ENCODE results near the gene UNC119B.
A peak's percentile ranks its signal among the peaks of the same experiment; 100 is the strongest.

The UNC119B gene

DNA sequence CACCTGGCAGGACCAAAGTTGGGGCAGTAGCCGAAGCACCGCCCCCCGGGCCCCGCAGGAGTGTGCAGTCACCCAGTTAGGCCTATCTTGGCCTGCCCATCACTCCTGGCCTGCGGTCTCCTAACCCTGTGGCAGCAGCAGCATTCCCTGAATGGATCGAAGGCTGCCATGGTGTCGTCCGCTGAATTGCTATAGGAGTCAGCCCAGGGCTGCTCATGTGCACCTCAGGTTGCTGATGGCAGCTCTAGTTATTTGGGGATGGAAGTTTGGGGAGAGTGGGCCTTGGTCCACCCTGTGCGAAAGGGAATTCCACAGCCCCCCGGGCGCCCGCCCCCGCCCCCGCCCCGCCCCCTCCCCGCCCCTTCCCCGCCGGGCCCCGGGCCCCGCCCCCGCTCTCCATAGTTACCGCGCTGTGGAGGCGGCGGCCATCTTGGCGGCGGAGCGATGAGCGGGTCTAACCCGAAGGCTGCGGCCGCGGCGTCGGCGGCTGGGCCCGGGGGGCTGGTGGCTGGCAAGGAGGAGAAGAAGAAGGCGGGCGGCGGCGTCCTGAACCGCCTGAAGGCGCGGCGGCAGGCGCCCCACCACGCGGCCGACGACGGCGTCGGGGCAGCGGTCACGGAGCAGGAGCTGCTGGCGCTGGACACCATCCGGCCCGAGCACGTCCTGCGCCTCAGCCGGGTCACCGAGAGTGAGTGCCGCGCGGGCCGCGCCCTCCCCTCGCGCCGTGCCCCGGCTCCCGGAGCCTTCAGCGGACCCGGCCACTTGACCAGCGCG is at the start of gene UNC119B:
TSS of gene UNC119B (plus strand) at position 428 of the 774 bp plus-strand sequence. CDS start at position 445, 17 bp downstream.
- H3K4me1 Mint-ChIP-seq: peaks cover 46% of the 10 kb centered on the region
- TF ChIP-seq, protein P1, sequence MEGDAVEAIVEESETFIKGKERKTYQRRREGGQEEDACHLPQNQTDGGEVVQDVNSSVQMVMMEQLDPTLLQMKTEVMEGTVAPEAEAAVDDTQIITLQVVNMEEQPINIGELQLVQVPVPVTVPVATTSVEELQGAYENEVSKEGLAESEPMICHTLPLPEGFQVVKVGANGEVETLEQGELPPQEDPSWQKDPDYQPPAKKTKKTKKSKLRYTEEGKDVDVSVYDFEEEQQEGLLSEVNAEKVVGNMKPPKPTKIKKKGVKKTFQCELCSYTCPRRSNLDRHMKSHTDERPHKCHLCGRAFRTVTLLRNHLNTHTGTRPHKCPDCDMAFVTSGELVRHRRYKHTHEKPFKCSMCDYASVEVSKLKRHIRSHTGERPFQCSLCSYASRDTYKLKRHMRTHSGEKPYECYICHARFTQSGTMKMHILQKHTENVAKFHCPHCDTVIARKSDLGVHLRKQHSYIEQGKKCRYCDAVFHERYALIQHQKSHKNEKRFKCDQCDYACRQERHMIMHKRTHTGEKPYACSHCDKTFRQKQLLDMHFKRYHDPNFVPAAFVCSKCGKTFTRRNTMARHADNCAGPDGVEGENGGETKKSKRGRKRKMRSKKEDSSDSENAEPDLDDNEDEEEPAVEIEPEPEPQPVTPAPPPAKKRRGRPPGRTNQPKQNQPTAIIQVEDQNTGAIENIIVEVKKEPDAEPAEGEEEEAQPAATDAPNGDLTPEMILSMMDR (IDR thresholded peaks at IDR 0.05): no peak
- no peaks in the 10 kb centered on the region for H3K27me3 Mint-ChIP-seq (ENCODE audit: low read depth, poor library complexity)
- H3K27ac Mint-ChIP-seq: peak within 1 kb of the TSS; percentile 72
- peak; percentile 87 for DNase-seq
- peak within 1 kb of the TSS; percentile 93 for H3K4me3 Mint-ChIP-seq
- peaks cover 20% of the 10 kb centered on the region for H3K36me3 Mint-ChIP-seq (ENCODE audit: low read depth)
- no peaks in the 10 kb centered on the region for H3K9me3 Mint-ChIP-seq

DNA sequence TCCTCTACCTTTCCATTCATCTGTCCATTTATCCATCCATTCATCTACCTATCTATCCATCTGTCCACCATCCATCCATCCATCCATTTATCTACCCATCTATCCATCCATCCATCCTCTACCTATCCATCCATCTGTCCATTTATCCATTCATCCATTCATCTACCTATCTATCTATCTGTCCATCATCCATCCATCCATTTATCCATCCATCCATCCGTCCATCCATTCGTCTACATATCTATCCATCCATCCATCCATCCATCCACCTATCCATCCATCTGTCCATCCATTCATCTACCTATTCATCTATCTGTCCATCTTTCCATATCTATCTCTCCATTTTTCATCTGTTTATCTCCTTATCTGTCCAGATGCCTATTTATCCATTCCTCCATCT is 48.8 kb upstream of the UNC119B start:
- TF ChIP-seq, protein P1 (IDR thresholded peaks at IDR 0.05): no peak
- Mint-ChIP-seq H3K36me3 (ENCODE audit: low read depth) (no peaks in the 10 kb centered on the region), H3K4me3 (no peak overlapping the region), H3K9me3 (no peaks in the 10 kb centered on the region), H3K27ac (no peak overlapping the region), H3K4me1 (peaks cover 3% of the 10 kb centered on the region), H3K27me3 (ENCODE audit: low read depth, poor library complexity) (peaks cover 15% of the 10 kb centered on the region)
- no peak for DNase-seq

DNA sequence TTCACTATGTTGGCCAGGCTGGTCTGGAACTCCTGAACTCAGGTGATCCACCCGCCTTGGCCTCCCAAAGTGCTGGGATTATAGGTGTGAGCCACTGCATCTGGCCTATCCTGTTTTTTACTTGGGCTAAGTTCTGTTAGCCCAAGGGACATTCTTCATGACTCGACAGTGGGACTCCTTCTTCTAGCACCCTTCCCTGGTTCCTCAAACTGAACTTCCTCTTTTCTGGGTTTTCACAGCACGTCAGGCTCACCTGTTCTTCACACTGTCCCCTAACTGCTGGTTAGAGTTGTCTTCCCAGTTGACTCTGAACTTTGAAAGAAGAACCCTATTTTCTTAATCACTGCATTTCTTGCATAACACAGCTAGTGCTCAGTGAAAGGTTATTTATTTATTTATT is 47.4 kb upstream of the UNC119B start:
- no peak for DNase-seq
- Mint-ChIP-seq H3K27ac (no peak overlapping the region), H3K4me1 (peaks cover 5% of the 10 kb centered on the region), H3K27me3 (ENCODE audit: low read depth, poor library complexity) (peaks cover 15% of the 10 kb centered on the region), H3K36me3 (ENCODE audit: low read depth) (no peaks in the 10 kb centered on the region), H3K9me3 (no peaks in the 10 kb centered on the region), H3K4me3 (no peak overlapping the region)
- TF ChIP-seq, protein P1 (IDR thresholded peaks at IDR 0.05): no peak

DNA sequence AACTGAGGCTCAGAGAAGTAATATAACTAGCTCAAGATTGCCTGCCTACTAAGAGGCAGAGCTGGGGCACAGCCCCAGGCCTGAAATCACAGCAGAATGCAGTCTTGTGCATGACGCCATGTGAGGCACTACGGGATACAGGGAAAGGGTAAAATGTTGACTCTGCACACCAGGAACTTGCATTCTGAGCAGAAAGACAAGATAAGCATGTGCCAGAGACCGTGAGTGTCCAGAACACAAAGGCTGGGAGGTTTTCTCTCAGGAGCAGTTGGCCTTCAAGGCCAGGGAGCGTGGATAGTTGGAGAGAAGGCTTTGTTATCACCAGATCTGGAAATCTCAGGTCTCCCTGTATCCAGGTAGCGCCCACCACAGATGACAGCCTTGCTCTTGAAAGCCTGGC is 46.5 kb upstream of the UNC119B start:
- Mint-ChIP-seq H3K9me3 (no peaks in the 10 kb centered on the region), H3K27ac (no peak overlapping the region), H3K4me3 (no peak overlapping the region), H3K4me1 (peaks cover 9% of the 10 kb centered on the region), H3K27me3 (ENCODE audit: low read depth, poor library complexity) (peaks cover 15% of the 10 kb centered on the region), H3K36me3 (ENCODE audit: low read depth) (no peaks in the 10 kb centered on the region)
- TF ChIP-seq, protein P1 (IDR thresholded peaks at IDR 0.05): no peak
- no peak for DNase-seq

DNA sequence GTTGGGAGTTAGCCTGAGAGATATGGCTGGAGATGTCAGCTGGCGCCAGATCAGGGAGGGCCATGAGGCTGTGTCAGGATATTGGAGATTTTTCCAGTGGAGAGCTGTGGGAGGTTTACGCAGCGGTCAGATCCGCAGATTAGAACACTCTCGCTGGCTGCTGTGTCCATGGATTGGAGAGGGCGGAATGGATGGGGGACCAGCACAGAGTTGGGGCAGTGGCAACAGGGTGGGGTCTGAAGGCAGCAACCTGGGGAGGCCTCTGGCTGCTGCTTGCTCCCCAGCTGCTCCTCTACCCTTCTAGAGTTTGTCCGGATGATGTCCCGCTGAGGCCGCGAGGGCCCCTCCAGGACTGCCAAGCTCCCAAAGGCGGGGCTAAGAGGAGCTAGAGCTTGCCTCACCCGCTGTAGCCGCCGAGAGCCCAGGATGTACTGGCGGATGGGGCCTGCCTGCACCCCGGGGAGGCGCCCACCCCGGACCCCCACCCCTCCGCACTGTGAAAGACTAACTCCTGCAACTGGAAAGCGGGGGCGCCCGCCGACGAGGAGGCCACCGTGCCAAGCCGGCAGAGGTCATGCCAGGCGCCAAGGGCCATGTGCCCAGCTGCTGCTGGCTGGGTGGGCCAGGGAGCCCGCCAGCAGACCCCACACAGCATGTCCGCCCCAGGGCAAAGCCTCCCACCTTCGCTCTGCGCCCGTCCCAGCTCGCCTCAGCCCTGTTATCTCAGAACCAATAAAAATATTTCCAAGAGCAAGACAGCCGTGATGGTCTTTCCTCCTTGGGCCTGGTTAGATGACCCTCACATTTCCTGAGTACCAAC is 43.5 kb upstream of the UNC119B start:
- Mint-ChIP-seq H3K36me3 (ENCODE audit: low read depth) (no peaks in the 10 kb centered on the region), H3K27ac (peak overlapping the region; percentile 44), H3K9me3 (no peaks in the 10 kb centered on the region), H3K27me3 (ENCODE audit: low read depth, poor library complexity) (peaks cover 10% of the 10 kb centered on the region), H3K4me1 (peaks cover 20% of the 10 kb centered on the region), H3K4me3 (no peak overlapping the region)
- no peak for DNase-seq
- TF ChIP-seq, protein P1 (IDR thresholded peaks at IDR 0.05): no peak
